Measurements from ENCODE around the gene RBM3. TPM values are rescaled to one million over a fixed set of nuclear protein-coding genes. Genes with fewer than 3 reads are reported as not detected.

Gene RBM3
- total RNA-seq, 4 donors from 2014 or later, result 170 to 235 (median 217) TPM

DNA sequence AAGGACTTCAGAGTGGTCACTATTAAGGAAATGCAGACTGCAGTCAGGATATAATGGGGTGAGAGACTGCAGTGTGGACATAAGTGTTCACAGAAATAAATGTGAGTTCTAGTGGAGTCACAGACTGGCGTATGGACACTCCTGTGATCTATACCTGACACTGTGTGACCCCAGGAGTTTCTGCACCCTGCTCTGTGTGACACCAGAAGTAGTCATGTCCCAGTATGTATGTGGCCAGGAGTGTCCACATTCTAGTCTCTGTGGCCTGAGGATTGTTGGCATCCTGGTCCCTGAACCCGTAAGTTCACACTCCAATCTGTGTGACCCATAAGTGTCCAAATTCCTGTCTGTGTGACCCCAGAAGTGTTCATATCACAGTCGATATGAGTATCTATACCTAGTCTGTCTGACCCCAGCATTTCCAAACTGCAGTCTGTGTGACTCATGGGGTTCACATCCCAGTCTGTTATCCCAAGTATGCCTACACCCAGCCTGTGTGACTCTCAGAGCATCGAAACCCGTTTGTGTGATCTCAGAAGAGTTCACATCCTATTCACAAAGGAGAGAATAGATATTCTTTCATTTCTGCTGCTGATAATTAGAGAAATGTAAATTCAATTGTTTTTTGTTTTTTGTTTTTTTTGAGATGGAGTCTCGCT, 39.3 kb downstream of the RBM3 start:
- Histone ChIP-seq H3K36me3 (no peaks in the 10 kb centered on the region), H3K4me1 (no peaks in the 10 kb centered on the region), H3K27me3 (peaks cover 0 to 4% of the 10 kb centered on the region in 2 donors), H3K27ac (no peak overlapping the region), H3K9me3 (no peaks in the 10 kb centered on the region), H3K4me3 (no peak overlapping the region)
- TF ChIP-seq, protein P1, sequence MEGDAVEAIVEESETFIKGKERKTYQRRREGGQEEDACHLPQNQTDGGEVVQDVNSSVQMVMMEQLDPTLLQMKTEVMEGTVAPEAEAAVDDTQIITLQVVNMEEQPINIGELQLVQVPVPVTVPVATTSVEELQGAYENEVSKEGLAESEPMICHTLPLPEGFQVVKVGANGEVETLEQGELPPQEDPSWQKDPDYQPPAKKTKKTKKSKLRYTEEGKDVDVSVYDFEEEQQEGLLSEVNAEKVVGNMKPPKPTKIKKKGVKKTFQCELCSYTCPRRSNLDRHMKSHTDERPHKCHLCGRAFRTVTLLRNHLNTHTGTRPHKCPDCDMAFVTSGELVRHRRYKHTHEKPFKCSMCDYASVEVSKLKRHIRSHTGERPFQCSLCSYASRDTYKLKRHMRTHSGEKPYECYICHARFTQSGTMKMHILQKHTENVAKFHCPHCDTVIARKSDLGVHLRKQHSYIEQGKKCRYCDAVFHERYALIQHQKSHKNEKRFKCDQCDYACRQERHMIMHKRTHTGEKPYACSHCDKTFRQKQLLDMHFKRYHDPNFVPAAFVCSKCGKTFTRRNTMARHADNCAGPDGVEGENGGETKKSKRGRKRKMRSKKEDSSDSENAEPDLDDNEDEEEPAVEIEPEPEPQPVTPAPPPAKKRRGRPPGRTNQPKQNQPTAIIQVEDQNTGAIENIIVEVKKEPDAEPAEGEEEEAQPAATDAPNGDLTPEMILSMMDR (IDR thresholded peaks at IDR 0.05), result no peak
- TF ChIP-seq EP300 (IDR thresholded peaks at IDR 0.05) (no peak), POLR2A (IDR thresholded peaks at IDR 0.05) (no peak)
- 64 to 76% methylated on average over 4 to 6 of the region's 6 CpGs for WGBS, 2 donors
- no peak for DNase-seq (ENCODE audit: low spot score in 2 of 2)

DNA sequence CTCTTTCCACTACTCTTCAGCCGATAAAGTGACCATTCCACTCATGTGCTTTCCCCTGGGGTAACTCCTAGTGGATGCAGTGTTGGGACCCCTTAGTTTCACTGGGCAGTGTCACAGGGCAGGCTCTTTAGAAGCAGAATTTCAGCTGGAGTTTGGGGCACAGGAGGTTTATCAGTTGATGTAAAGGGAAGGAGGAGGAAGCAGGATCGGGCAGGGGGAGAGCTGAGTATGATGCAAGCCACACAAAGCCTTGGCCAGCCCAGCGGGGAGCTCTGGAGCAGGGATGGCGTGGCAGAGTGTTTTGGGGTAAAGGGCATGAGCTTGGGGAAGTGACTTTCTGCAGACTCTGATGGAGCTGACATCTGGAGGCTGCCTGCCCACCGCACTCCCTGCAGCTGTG, 42.3 kb downstream of the RBM3 start:
- no peaks in the 10 kb centered on the region for H3K4me1 ChIP-seq
- no peak for TF ChIP-seq EP300 (IDR thresholded peaks at IDR 0.05)
- TF ChIP-seq, protein P1 (IDR thresholded peaks at IDR 0.05), result no peak
- TF ChIP-seq POLR2A (IDR thresholded peaks at IDR 0.05), result no peak
- 52 to 59% methylated on average over 2 to 5 of the region's 5 CpGs for WGBS, 2 donors
- H3K36me3 ChIP-seq, result no peaks in the 10 kb centered on the region
- peaks cover 0 to 4% of the 10 kb centered on the region in 2 donors for H3K27me3 ChIP-seq
- no peak overlapping the region for H3K27ac ChIP-seq
- no peak overlapping the region for H3K4me3 ChIP-seq
- no peak for DNase-seq (ENCODE audit: low spot score in 2 of 2)
- H3K9me3 ChIP-seq, result no peaks in the 10 kb centered on the region

DNA sequence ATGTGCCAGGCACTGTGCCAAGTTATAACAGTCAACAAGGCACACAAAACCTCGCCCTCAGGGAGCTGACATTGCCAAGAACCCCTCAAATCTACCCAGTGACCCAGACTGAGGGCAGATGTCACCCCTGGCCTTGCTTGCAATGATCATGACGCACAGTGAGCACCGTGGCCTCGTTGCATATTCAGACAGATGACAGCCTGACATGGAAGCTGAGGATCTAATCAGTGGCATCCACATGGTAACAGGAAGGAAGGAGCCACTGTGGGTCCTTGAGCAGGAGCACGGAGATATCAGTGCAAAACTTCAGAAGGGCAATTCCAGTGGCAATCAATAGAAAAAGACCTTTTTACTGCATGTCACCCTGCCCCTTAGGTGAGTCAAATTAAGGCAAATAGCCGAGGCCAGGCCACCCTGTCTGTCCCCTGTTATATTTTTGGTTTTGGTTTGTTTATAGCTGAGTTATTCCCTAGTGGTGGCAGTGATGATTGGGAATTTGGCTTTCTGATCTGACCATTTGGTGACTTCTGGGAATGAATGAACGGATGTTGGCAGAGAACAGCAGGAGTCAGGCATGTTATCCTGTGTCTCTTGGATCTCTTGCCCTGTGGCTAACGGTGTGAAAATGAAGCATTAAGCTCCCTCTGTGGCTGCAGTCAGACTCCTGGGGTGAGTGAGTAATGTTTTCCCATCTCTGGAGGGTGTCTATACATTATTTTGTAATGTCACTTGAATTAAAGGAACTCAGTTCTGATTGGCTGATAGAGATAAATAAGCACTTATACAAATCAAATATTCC, 43.5 kb downstream of the RBM3 start:
- DNase-seq (ENCODE audit: low spot score in 2 of 2), result no peak

DNA sequence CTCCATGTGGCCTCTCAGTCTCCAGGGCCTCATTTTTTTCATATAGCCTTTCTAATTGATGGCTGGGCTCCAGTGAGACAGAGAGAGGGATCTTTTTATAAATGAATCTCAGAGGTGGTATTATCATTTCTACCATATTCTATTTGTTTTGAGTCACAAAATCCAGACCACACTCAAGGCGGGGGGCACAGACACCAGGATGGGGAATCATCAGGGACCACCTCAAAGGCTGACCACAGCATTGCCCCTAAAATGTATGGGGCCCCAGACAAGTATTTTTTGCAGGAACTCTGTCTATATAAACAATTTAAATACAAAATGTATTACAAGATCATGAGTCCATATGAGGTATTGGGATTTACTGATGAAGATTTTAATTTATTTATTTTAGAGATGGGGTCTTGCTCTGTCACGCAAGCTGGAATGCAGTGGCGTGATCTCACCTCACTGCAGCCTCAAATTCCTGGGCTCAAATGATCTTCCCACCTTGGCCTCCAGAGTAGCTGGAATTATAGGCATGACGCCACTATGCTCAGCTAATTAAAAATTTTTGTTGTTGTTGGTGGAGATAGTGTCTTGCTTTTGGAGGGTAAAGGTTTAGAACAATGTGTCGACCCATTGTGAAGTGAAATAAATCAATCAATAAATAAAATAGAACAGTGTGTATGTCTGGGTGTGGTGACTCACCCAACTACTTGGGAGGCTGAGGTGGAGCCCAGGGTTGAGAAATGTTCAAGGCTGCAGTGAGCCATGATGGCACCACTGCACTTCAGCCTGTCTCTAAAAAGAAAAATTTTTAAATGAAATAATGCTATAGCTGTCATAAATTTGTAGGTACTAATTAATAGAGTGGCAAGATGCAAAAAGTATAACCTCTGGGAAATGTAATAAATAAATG, 52.4 kb downstream of the RBM3 start:
- no peaks in the 10 kb centered on the region for H3K9me3 ChIP-seq
- whole genome bisulfite sequencing, 2 donors, result 76 to 80% methylated on average over 5 of the region's 5 CpGs
- TF ChIP-seq EP300 (IDR thresholded peaks at IDR 0.05), result no peak
- TF ChIP-seq, protein P1 (IDR thresholded peaks at IDR 0.05), result no peak
- no peak for TF ChIP-seq POLR2A (IDR thresholded peaks at IDR 0.05)
- H3K27ac ChIP-seq, result no peak overlapping the region
- no peak for DNase-seq (ENCODE audit: low spot score in 2 of 2)
- peaks cover 0 to 1% (median 0%) of the 10 kb centered on the region in 4 donors for H3K4me1 ChIP-seq
- H3K4me3 ChIP-seq, result no peak overlapping the region
- H3K36me3 ChIP-seq, result no peaks in the 10 kb centered on the region
- no peaks in the 10 kb centered on the region for H3K27me3 ChIP-seq

More for the DNA sequence above, 43.5 kb downstream of the RBM3 start:
- Histone ChIP-seq H3K9me3 (no peaks in the 10 kb centered on the region), H3K36me3 (no peaks in the 10 kb centered on the region), H3K4me1 (no peaks in the 10 kb centered on the region), H3K4me3 (no peak overlapping the region), H3K27me3 (peaks cover 0 to 4% of the 10 kb centered on the region in 2 donors), H3K27ac (no peak overlapping the region)
- TF ChIP-seq, protein P1 (IDR thresholded peaks at IDR 0.05), result no peak
- TF ChIP-seq EP300 (IDR thresholded peaks at IDR 0.05) (no peak), POLR2A (IDR thresholded peaks at IDR 0.05) (no peak)
- 40 to 49% methylated on average over 8 of the region's 8 CpGs for WGBS, 2 donors

Small RNA genes lying within 50 kb of the gene (small RNA-seq; reads per million reads assigned to genes)
- gene MRPL32P1, result not detected

Other genes with a start within 250 kb of the RBM3 start
- not detected for gene SSX3, start 217.8 kb upstream of the RBM3 start, total RNA-seq
- not detected for gene SSX4, start 190.9 kb upstream of the RBM3 start, total RNA-seq
- not detected for gene SSX4B, start 162.5 kb upstream of the RBM3 start, total RNA-seq
- 10 to 100 TPM in 1 of 4 donors, 1 to 10 TPM in 3; 2.4 to 21.9 (median 4.5) TPM for gene SLC38A5, start 104.2 kb upstream of the RBM3 start, total RNA-seq
- gene FTSJ1, start 98.3 kb upstream of the RBM3 start, total RNA-seq, result 10 to 100 TPM; 46.1 to 81.3 (median 51.0) TPM
- 10 to 100 TPM in 3 of 4 donors, 1 to 10 TPM in 1; 8.8 to 19.8 (median 16.1) TPM for gene PORCN, start 65.5 kb upstream of the RBM3 start, total RNA-seq
- gene EBP, start 52.7 kb upstream of the RBM3 start, total RNA-seq, result 10 to 100 TPM; 21.1 to 29.2 (median 23.6) TPM
- gene TBC1D25, start 34.8 kb upstream of the RBM3 start, total RNA-seq, result 10 to 100 TPM in 3 of 4 donors, 1 to 10 TPM in 1; 9.9 to 15.9 (median 12.2) TPM
- gene WDR13, start 23.0 kb downstream of the RBM3 start, total RNA-seq, result 100 to 1,000 TPM; 108 to 224 (median 126) TPM
- gene WAS, start 109.3 kb downstream of the RBM3 start, total RNA-seq, result 10 to 100 TPM in 2 of 4 donors, 1 to 10 TPM in 2; 3.1 to 32.7 (median 9.8) TPM
- 10 to 100 TPM in 1 of 4 donors, 1 to 10 TPM in 3; 4.2 to 10.0 (median 5.2) TPM for gene SUV39H1, start 122.2 kb downstream of the RBM3 start, total RNA-seq
- gene GLOD5, start 187.3 kb downstream of the RBM3 start, total RNA-seq, result not detected
- under 1 TPM in 1 of 4 donors, not detected in 3; 0.90 TPM for gene GATA1, start 212.1 kb downstream of the RBM3 start, total RNA-seq
- gene HDAC6, start 227.6 kb downstream of the RBM3 start, total RNA-seq, result 100 to 1,000 TPM; 101 to 160 (median 120) TPM

Measured in tibial nerve (tissue), 4 donors.